HCT116 (cell line): ENCODE measurements around the gene CCDC88C. TPM values are rescaled to one million over a fixed set of nuclear protein-coding genes. Genes with fewer than 3 reads are reported as not detected.

Experiments used
- ATAC-seq: fragments of 200-7000 bp; cut with Tn5 transposase; 2 replicates; pipeline ENCODE4 v1.9.1; 2020; ENCODE audit warnings: mild to moderate bottlenecking, moderate library complexity
- BruUV-seq: library from RNA; stranded (reverse); fragments of 400-500 nt; replicated peaks from 2 replicates; lab custom pipeline; 2021; lab: Mats Ljungman, UMichigan
- CTCF ChIA-PET: fragments of 300-600 bp; sonication (Branson Sonifier 250); formaldehyde crosslinking; loops from one replicate; lab custom pipeline; 2021; ENCODE audit warnings: antibody characterized with exemption; lab: Charles Lee
- POLR2A ChIA-PET: fragments of 300-600, 350-600 bp; sonication (Branson Sonifier 250); formaldehyde crosslinking; loops from one replicate; lab custom pipeline; 2021; ENCODE audit warnings: antibody characterized with exemption; lab: Charles Lee
- RAD21 ChIA-PET, 2 experiments: fragments of 300-600 bp; sonication (Branson Sonifier 250); formaldehyde crosslinking; loops; one replicate each; lab custom pipeline; 2023; ENCODE audit warnings: low total read pairs in 2 of 2; ENCODE audit not compliant: uncharacterized antibody in 2 of 2, unreplicated experiment in 2 of 2, low non-redundant PET in 1 of 2; lab: Charles Lee
- DNase-seq: peaks from one replicate; pipeline ENCODE4 v3.0.0-alpha.2; 2010; ENCODE audit warnings: low read depth, low spot score
- H2AFZ ChIP-seq: fragments of 200-600 bp; shearing (Covaris generic), sonication (generic); 2 replicates; pipeline ENCODE4 v1.6.1; 2017; ENCODE audit warnings: low read depth, mixed run types, mixed read lengths, antibody characterized with exemption, low read length; ENCODE audit not compliant: poor library complexity, severe bottlenecking
- H3K27ac ChIP-seq: 2 replicates; pipeline ENCODE4 v1.5.1; 2012; ENCODE audit warnings: low read depth, low read length
- H3K27me3 ChIP-seq: fragments of 200-600 bp; sonication (generic); 2 replicates; pipeline ENCODE4 v1.6.1; 2016; ENCODE audit warnings: mixed run types, low read length, mixed read lengths; ENCODE audit not compliant: insufficient read depth
- H3K36me3 ChIP-seq, 2 experiments: fragments of 200-500 bp in 1 of 2; fragments of 200-600 bp in 1 of 2; sonication (Bioruptor generic) in 1 of 2; sonication (generic) in 1 of 2; 2 replicates each; pipeline versions ENCODE4 v1.5.1 to v1.6.1; 2014 to 2016; ENCODE audit warnings: low read length in 2 of 2, inconsistent platforms in 1 of 2, mixed read lengths in 1 of 2, mixed run types in 1 of 2; ENCODE audit not compliant: insufficient read depth in 2 of 2, control insufficient read depth in 1 of 2
- H3K4me1 ChIP-seq, 2 experiments: fragments of 200-600 bp in 1 of 2; sonication (generic) in 1 of 2; 2 replicates each; pipeline versions ENCODE4 v1.5.1 to v1.6.1; 2012 to 2017; ENCODE audit warnings: low read length in 2 of 2, inconsistent platforms in 1 of 2, mild to moderate bottlenecking in 1 of 2, mixed read lengths in 1 of 2, mixed run types in 1 of 2, moderate library complexity in 1 of 2; ENCODE audit not compliant: insufficient read depth in 2 of 2, control insufficient read depth in 1 of 2
- H3K4me2 ChIP-seq: fragments of 200-600 bp; sonication (generic); 2 replicates; pipeline ENCODE4 v1.6.1; 2017; ENCODE audit warnings: mixed run types, low read length, mixed read lengths
- H3K4me3 ChIP-seq, 2 experiments: fragments of 200-600 bp in 1 of 2; sonication (generic) in 1 of 2; replicated peaks in 1 of 2; 2 replicates each; pipeline ENCODE4 v1.5.1; 2011 to 2016; ENCODE audit warnings: low read length in 2 of 2, control low read depth in 1 of 2, low read depth in 1 of 2, mild to moderate bottlenecking in 1 of 2, mixed read lengths in 1 of 2, mixed run types in 1 of 2
- H3K79me2 ChIP-seq: fragments of 200-600 bp; sonication (generic); 2 replicates; pipeline ENCODE4 v1.6.1; 2017; ENCODE audit warnings: mild to moderate bottlenecking, mixed run types, low read length, moderate library complexity, mixed read lengths; ENCODE audit not compliant: insufficient read depth
- H3K9ac ChIP-seq: fragments of 200-600 bp; sonication (generic); 2 replicates; pipeline ENCODE4 v1.6.1; 2016; ENCODE audit warnings: low read length, mixed read lengths
- H3K9me2 ChIP-seq: fragments of 200-600 bp; sonication (generic), shearing (Covaris generic); 2 replicates; pipeline ENCODE4 v1.6.1; 2017; ENCODE audit warnings: mixed run types, mild to moderate bottlenecking, moderate library complexity; ENCODE audit not compliant: insufficient read depth
- H3K9me3 ChIP-seq, 2 experiments: fragments of 200-500 bp in 1 of 2; fragments of 200-600 bp in 1 of 2; sonication (Bioruptor generic) in 1 of 2; sonication (generic) in 1 of 2; 2 replicates each; pipeline ENCODE4 v1.6.1; 2014 to 2017; ENCODE audit warnings: low read length in 2 of 2, mixed read lengths in 2 of 2, inconsistent platforms in 1 of 2, low read depth in 1 of 2, mild to moderate bottlenecking in 1 of 2, mixed run types in 1 of 2, moderate library complexity in 1 of 2; ENCODE audit not compliant: control insufficient read depth in 1 of 2, insufficient read depth in 1 of 2
- H4K20me1 ChIP-seq: fragments of 200-600 bp; sonication (generic), shearing (Covaris generic); 2 replicates; pipeline ENCODE4 v1.6.1; 2017; ENCODE audit warnings: mixed run types, mild to moderate bottlenecking, moderate library complexity; ENCODE audit not compliant: insufficient read depth
- ATF3 ChIP-seq: IDR thresholded peaks from 2 replicates; pipeline ENCODE4 v1.6.1; 2012
- ELF1 ChIP-seq: IDR thresholded peaks from 2 replicates; pipeline ENCODE4 v1.6.1; 2012; ENCODE audit warnings: low read depth, borderline replicate concordance
- EZH2phosphoT487 ChIP-seq: fragments of 200-600 bp; IDR thresholded peaks from 2 replicates; pipeline ENCODE4 v1.6.1; 2018; ENCODE audit warnings: antibody characterized with exemption, borderline replicate concordance
- RAD21 ChIP-seq: IDR thresholded peaks from 2 replicates; pipeline ENCODE4 v1.6.1; 2012; ENCODE audit warnings: low read depth, mild to moderate bottlenecking
- SIN3A ChIP-seq: IDR thresholded peaks from 2 replicates; pipeline ENCODE4 v1.6.1; 2012; ENCODE audit warnings: low read depth
- ZBTB33 ChIP-seq: IDR thresholded peaks from 2 replicates; pipeline ENCODE4 v1.6.1; 2011; ENCODE audit warnings: mild to moderate bottlenecking, low read length, moderate library complexity; ENCODE audit not compliant: insufficient replicate concordance; ENCODE audit errors: extremely low read depth
- ZFX ChIP-seq: fragments of 450-650 bp; IDR thresholded peaks from 2 replicates; pipeline ENCODE4 v1.6.1; 2017
- ZNF274 ChIP-seq: fragments of 200-500 bp; sonication (Bioruptor generic); IDR thresholded peaks from 2 replicates; pipeline ENCODE4 v1.6.1; 2014; ENCODE audit warnings: mild to moderate bottlenecking, low read depth, low read length, inconsistent platforms
- intact Hi-C: fragments of 100-400 bp; cut with micrococcal nuclease; formaldehyde crosslinking; loops from 2 replicates; pipeline ENCODE4 v1.10.0; 2022
- total RNA-seq: library from RNA; stranded (reverse); gene quantifications from one replicate; pipeline ENCODE4 v1.2.1, GENCODE V29; 2021; ENCODE audit not compliant: unreplicated experiment
- TF ChIP-seq, protein P1 (sequence below): IDR thresholded peaks from 2 replicates; pipeline ENCODE4 v1.6.1; 2012

CCDC88C gene
- total RNA-seq, 1 experiment from 2014 or later, result 20.8 TPM

GRCh38 chr14:91321131-91321530 is 96.5 kb downstream of the CCDC88C start:
- Histone ChIP-seq H3K9ac (no peak overlapping the region), H3K4me1 (peaks cover 5 to 8% of the 10 kb centered on the region in 2 experiments; a peak in 3 of 4 replicates), H3K4me3 (no peak overlapping the region), H4K20me1 (no peaks in the 10 kb centered on the region), H3K27ac (no peak overlapping the region), H3K36me3 (peaks cover 0 to 9% of the 10 kb centered on the region in 2 experiments; a peak in 2 of 4 replicates), H3K9me3 (no peaks in the 10 kb centered on the region), H3K27me3 (no peaks in the 10 kb centered on the region), H3K4me2 (no peak overlapping the region), H3K9me2 (no peaks in the 10 kb centered on the region), H2AFZ (no peak overlapping the region), H3K79me2 (no peaks in the 10 kb centered on the region)
- ATAC-seq (no peak), DNase-seq (no peak)
- BruUV-seq, result no TSS peak
- ChIA-PET CTCF (interaction anchor here (0.6 kb wide), 1 partner anchor 590 kb away, joined by 3 read pairs; no protein-coding TSS in a partner anchor), POLR2A (no interaction called here), RAD21 (no interaction called here)
- TF ChIP-seq ZFX (no peak), ELF1 (no peak), ZBTB33 (no peak), EZH2phosphoT487 (no peak), ATF3 (no peak), ZNF274 (no peak), SIN3A (no peak), RAD21 (no peak)
- TF ChIP-seq, protein P1, sequence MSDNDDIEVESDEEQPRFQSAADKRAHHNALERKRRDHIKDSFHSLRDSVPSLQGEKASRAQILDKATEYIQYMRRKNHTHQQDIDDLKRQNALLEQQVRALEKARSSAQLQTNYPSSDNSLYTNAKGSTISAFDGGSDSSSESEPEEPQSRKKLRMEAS, result no peak
- intact Hi-C loops, result no loop called here
